Adrenal gland (tissue), 5 donors: ENCODE results near the gene EYS.

Experiments
- CTCF ChIP-seq, 6 experiments: fragments of 450-650 bp in 4 of 6; fragments of 200-600 bp in 2 of 6; sonication (generic) in 1 of 6; IDR thresholded peaks; 1 replicate in 5 of 6; 2 replicates in 1 of 6; pipeline versions ENCODE4 v1.5.1 to v1.8.0; 2016 to 2021; ENCODE audit warnings: antibody characterized with exemption in 6 of 6, mild to moderate bottlenecking in 2 of 6, moderate library complexity in 1 of 6
- POLR2A ChIP-seq, 2 donors: fragments of 450-650 bp; IDR thresholded peaks; one replicate each; pipeline ENCODE4 v1.6.1; 2017; ENCODE audit warnings: antibody characterized with exemption in 2 of 2, mild to moderate bottlenecking in 2 of 2, moderate library complexity in 1 of 2
- donor health status: DM: no; HTN: no; CAD: no.

GRCh38 chr6:65191471-65191870 lies 515.6 kb downstream of the EYS start:
- TF ChIP-seq CTCF (IDR thresholded peaks at IDR 0.05) = no peak
- no peak for TF ChIP-seq POLR2A (IDR thresholded peaks at IDR 0.05)
